Measurements from ENCODE around the gene ETS1. TPM values are rescaled to one million over a fixed set of nuclear protein-coding genes. Genes with fewer than 3 reads are reported as not detected.
A peak's percentile ranks its signal among the peaks of the same experiment; 100 is the strongest.

The ETS1 gene
- total RNA-seq, 2 donors from 2014 or later, result 19.3 to 37.6 TPM

GRCh38 chr11:128609785-128610184, 22.4 kb upstream of the ETS1 start:
- H3K27ac ChIP-seq, result peak overlapping the region; percentile 33
- H3K36me3 ChIP-seq, result no peaks in the 10 kb centered on the region
- no peak for DNase-seq
- H3K9ac ChIP-seq (ENCODE audit: low read depth in 2 of 2, low read length in 2 of 2), result no peak overlapping the region
- intact Hi-C loops (cut with DNase I), result loop anchor here (5.0 kb wide), 1 partner anchor 47 kb away; no protein-coding TSS in a partner anchor
- H3K4me3 ChIP-seq, result no peak overlapping the region
- H3K9me3 ChIP-seq, result no peaks in the 10 kb centered on the region
- TF ChIP-seq CTCF (IDR thresholded peaks at IDR 0.05), result no peak
- H3K4me1 ChIP-seq, result no peaks in the 10 kb centered on the region
- no peaks in the 10 kb centered on the region for H3K27me3 ChIP-seq

- H3K36me3 ChIP-seq, result no peaks in the 10 kb centered on the region
- no peak for DNase-seq
- TF ChIP-seq CTCF (IDR thresholded peaks at IDR 0.05), result no peak
- no peak overlapping the region for H3K9ac ChIP-seq (ENCODE audit: low read depth in 2 of 2, low read length in 2 of 2)
- intact Hi-C loops (cut with DNase I), result no loop called here
- H3K27me3 ChIP-seq, result no peaks in the 10 kb centered on the region
- H3K4me3 ChIP-seq, result no peak overlapping the region
- H3K9me3 ChIP-seq, result no peaks in the 10 kb centered on the region
- no peak overlapping the region for H3K27ac ChIP-seq
- H3K4me1 ChIP-seq, result no peaks in the 10 kb centered on the region
These were observed 21.5 kb upstream of the ETS1 start for GRCh38 chr11:128608746-128609407.

GRCh38 chr11:128607819-128608218, 20.5 kb upstream of the ETS1 start:
- Histone ChIP-seq H3K27me3 (no peaks in the 10 kb centered on the region), H3K4me3 (no peak overlapping the region), H3K4me1 (no peaks in the 10 kb centered on the region), H3K9me3 (no peaks in the 10 kb centered on the region), H3K36me3 (no peaks in the 10 kb centered on the region), H3K9ac (ENCODE audit: low read depth in 2 of 2, low read length in 2 of 2) (no peak overlapping the region), H3K27ac (no peak overlapping the region)
- intact Hi-C loops (cut with DNase I), result no loop called here
- no peak for TF ChIP-seq CTCF (IDR thresholded peaks at IDR 0.05)
- DNase-seq, result no peak

- intact Hi-C loops (cut with DNase I), result no loop called here
- Histone ChIP-seq H3K4me1 (no peaks in the 10 kb centered on the region), H3K4me3 (no peak overlapping the region), H3K9me3 (no peaks in the 10 kb centered on the region), H3K27ac (no peak overlapping the region), H3K36me3 (no peaks in the 10 kb centered on the region), H3K9ac (ENCODE audit: low read depth in 2 of 2, low read length in 2 of 2) (no peak overlapping the region), H3K27me3 (no peaks in the 10 kb centered on the region)
- no peak for TF ChIP-seq CTCF (IDR thresholded peaks at IDR 0.05)
- DNase-seq, result no peak
These were observed 17.4 kb upstream of the ETS1 start for GRCh38 chr11:128604723-128605122.

GRCh38 chr11:128603752-128604414, 16.5 kb upstream of the ETS1 start:
- intact Hi-C loops (cut with DNase I), result no loop called here
- Histone ChIP-seq H3K27ac (no peak overlapping the region), H3K27me3 (no peaks in the 10 kb centered on the region), H3K4me1 (no peaks in the 10 kb centered on the region), H3K9me3 (no peaks in the 10 kb centered on the region), H3K9ac (ENCODE audit: low read depth in 2 of 2, low read length in 2 of 2) (no peak overlapping the region), H3K36me3 (no peaks in the 10 kb centered on the region), H3K4me3 (no peak overlapping the region)
- no peak for DNase-seq
- TF ChIP-seq CTCF (IDR thresholded peaks at IDR 0.05), result no peak

Data from colonic mucosa (tissue), 4 donors.